ENCODE measurements around the gene PHF20.

DNA sequence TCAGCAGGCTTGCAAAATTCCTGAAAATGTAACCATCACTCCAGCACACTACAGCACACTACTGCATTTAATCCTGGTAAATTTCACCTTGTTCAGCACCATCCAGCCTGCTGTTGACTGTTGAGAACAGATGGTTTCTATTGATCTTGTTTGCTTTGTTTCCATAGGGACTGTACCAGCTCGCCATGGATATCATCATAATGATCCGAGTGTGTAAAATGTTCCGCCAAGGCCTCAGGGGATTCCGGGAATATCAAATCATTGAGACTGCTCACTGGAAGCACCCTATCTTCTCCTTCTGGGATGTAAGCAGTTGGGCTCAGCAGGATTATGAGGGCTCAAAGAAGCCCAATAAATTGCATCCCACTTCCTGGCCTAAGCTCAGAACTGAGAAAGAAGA lies 200.6 kb downstream of the PHF20 start:
- TF ChIP-seq REST (IDR thresholded peaks at IDR 0.05; ENCODE audit: insufficient replicate concordance, low read depth): no peak
- TF ChIP-seq, protein P1, sequence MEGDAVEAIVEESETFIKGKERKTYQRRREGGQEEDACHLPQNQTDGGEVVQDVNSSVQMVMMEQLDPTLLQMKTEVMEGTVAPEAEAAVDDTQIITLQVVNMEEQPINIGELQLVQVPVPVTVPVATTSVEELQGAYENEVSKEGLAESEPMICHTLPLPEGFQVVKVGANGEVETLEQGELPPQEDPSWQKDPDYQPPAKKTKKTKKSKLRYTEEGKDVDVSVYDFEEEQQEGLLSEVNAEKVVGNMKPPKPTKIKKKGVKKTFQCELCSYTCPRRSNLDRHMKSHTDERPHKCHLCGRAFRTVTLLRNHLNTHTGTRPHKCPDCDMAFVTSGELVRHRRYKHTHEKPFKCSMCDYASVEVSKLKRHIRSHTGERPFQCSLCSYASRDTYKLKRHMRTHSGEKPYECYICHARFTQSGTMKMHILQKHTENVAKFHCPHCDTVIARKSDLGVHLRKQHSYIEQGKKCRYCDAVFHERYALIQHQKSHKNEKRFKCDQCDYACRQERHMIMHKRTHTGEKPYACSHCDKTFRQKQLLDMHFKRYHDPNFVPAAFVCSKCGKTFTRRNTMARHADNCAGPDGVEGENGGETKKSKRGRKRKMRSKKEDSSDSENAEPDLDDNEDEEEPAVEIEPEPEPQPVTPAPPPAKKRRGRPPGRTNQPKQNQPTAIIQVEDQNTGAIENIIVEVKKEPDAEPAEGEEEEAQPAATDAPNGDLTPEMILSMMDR (IDR thresholded peaks at IDR 0.05; ENCODE audit: insufficient read depth, low read length): no peak
- TF ChIP-seq POLR2AphosphoS5 (IDR thresholded peaks at IDR 0.05; ENCODE audit: low read depth): no peak

Measured in HL-60 (cell line).